T-cell (primary cell): ENCODE measurements around the gene AP4E1. TPM values are rescaled to one million over a fixed set of nuclear protein-coding genes. Genes with fewer than 3 reads are reported as not detected.

Experiments
- ATAC-seq, 4 experiments: fragments of 200-7000 bp in 3 of 4; fragments of 150-1000 bp in 1 of 4; cut with Tn5 transposase; replicated peaks in 1 of 4; 1 replicate in 3 of 4; 2 replicates in 1 of 4; pipeline ENCODE4 v1.10.0; 2021; ENCODE audit warnings: moderate library complexity in 3 of 4, mild to moderate bottlenecking in 2 of 4, moderate number of reproducible peaks in 1 of 4
- CTCF ChIA-PET, 2 donors: fragments of 300-600 bp; sonication (Branson Sonifier 250); formaldehyde crosslinking; loops; one replicate each; lab custom pipeline; 2022; ENCODE audit warnings: antibody characterized with exemption in 2 of 2; lab: Charles Lee
- POLR2A ChIA-PET, 2 donors: fragments of 300-600 bp; sonication (Branson Sonifier 250); formaldehyde crosslinking; loops; one replicate each; lab custom pipeline; 2022; ENCODE audit warnings: antibody characterized with exemption in 2 of 2; lab: Charles Lee
- DNase-seq, 35 experiments: peaks; one replicate each; pipeline versions ENCODE4 v3.0.0 to v3.0.0-alpha.2; 2013 to 2023
- H3K27ac ChIP-seq: one replicate; pipeline ENCODE4 v1.5.1; 2013; ENCODE audit warnings: low read length
- H3K27me3 ChIP-seq, 2 experiments: replicated peaks in 1 of 2; 1 replicate in 1 of 2; 2 replicates in 1 of 2; pipeline versions ENCODE4 v1.6.1 to v1.7.0; 2013; ENCODE audit warnings: low read length in 1 of 2, mixed read lengths in 1 of 2; ENCODE audit not compliant: control insufficient read depth in 2 of 2, insufficient read depth in 2 of 2; ENCODE audit errors: extremely low read depth in 1 of 2
- H3K36me3 ChIP-seq, 2 donors: 1 replicate in 1 of 2; 2 replicates in 1 of 2; pipeline versions ENCODE4 v1.6.1 to v1.7.0; 2013; ENCODE audit warnings: low read length in 1 of 2; ENCODE audit not compliant: control insufficient read depth in 2 of 2, insufficient read depth in 1 of 2; ENCODE audit errors: extremely low read depth in 1 of 2
- H3K4me1 ChIP-seq, 2 experiments: 1 replicate in 1 of 2; 2 replicates in 1 of 2; pipeline versions ENCODE4 v1.6.1 to v1.7.0; 2013; ENCODE audit warnings: low read length in 2 of 2, mixed read lengths in 1 of 2; ENCODE audit not compliant: insufficient read depth in 2 of 2, control insufficient read depth in 1 of 2; ENCODE audit errors: extremely low read depth in 1 of 2
- H3K4me3 ChIP-seq, 2 donors: 1 replicate in 1 of 2; 2 replicates in 1 of 2; pipeline versions ENCODE4 v1.5.1 to v1.7.0; 2013; ENCODE audit warnings: mild to moderate bottlenecking in 2 of 2, low read length in 1 of 2, moderate library complexity in 1 of 2; ENCODE audit not compliant: control insufficient read depth in 1 of 2; ENCODE audit errors: extremely low read depth in 1 of 2
- H3K9me3 ChIP-seq: 2 replicates; pipeline ENCODE4 v1.7.0; 2013
- H3K27ac Mint-ChIP-seq, 2 donors: one replicate each; pipeline ENCODE4 v1.8.0; 2020 to 2021; ENCODE audit warnings: mild to moderate bottlenecking in 2 of 2, mixed read lengths in 2 of 2
- H3K27me3 Mint-ChIP-seq, 2 donors: one replicate each; pipeline ENCODE4 v1.8.0; 2021 to 2022; ENCODE audit warnings: mixed read lengths in 2 of 2
- H3K36me3 Mint-ChIP-seq: one replicate; pipeline ENCODE4 v1.8.0; 2021; ENCODE audit warnings: mixed read lengths
- H3K4me1 Mint-ChIP-seq, 3 donors: one replicate each; pipeline ENCODE4 v1.8.0; 2020 to 2022; ENCODE audit warnings: mixed read lengths in 3 of 3, mild to moderate bottlenecking in 1 of 3
- H3K4me3 Mint-ChIP-seq, 3 donors: one replicate each; pipeline ENCODE4 v1.8.0; 2020 to 2022; ENCODE audit warnings: mild to moderate bottlenecking in 3 of 3, mixed read lengths in 3 of 3, moderate library complexity in 3 of 3
- H3K9me3 Mint-ChIP-seq, 3 donors: one replicate each; pipeline ENCODE4 v1.8.0; 2020 to 2022; ENCODE audit warnings: mixed read lengths in 3 of 3
- WGBS: methylation state at CpG from one replicate; pipeline ENCODE4 v1.1.5; 2013; ENCODE audit warnings: missing lambda C conversion rate; ENCODE audit not compliant: insufficient coverage; 5-methylcytosine and 5-hydroxymethylcytosine counted together
- total RNA-seq, 35 experiments: library from RNA in 6 of 35; stranded (reverse) in 6 of 35; fragments of 120-200 nt in 1 of 35; gene quantifications; one replicate each; pipeline versions ENCODE4 v1.2.1 to v1.2.4 and lab custom pipeline; 2013 to 2026

The AP4E1 gene
- total RNA-seq, 5 donors from 2014 or later (not counting 1 experiment from before 2014, with no cell fraction given), result 9.4 to 14.0 (median 10.8) TPM

DNA sequence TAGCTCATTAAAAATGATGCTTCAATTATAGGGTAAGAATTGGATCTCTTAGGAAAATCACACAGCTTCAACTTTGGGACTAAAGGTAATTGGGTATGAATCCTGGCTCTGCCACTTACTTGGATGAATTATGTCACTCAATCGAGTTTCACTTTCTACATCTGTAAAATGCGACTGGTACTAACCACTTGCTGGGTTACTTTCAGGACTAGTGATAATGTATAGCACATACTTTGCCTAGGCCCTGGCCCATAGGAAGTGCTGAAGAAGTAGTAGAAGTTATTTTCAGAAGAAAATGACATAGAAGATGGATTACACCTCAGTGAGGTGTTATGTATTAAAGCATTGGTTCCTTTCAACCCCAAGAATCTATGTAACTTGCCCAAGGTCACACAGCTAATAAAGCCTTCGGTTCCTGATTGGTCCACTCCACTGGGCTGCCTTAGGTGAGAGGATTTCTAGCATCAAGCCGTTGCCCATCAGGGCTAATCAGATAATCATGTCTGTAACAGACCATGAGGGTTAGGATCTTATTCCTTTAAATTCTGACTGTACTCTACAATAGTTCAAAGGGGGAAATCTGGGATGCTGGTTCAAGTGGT is 29.4 kb upstream of the AP4E1 start:
- no peaks in the 10 kb centered on the region for H3K9me3 ChIP-seq
- H3K9me3 Mint-ChIP-seq, result no peaks in the 10 kb centered on the region
- WGBS, result no CpG with 5 or more reads among the region's 4 CpGs
- ChIA-PET POLR2A (interaction anchor here in 1 of 2 donors (0.7 to 1.0 kb wide), 2 partner anchors 208 to 1827 kb away, joined by 3 to 17 read pairs; no protein-coding TSS in a partner anchor), CTCF (interaction anchor here in 1 of 2 donors (1.1 to 2.3 kb wide), 3 partner anchors 13 to 28 kb away, joined by 4 to 6 read pairs (median 4); no protein-coding TSS in a partner anchor)
- peaks cover 0 to 6% of the 10 kb centered on the region in 2 donors for H3K27me3 Mint-ChIP-seq
- H3K4me1 Mint-ChIP-seq, result peaks cover 29 to 39% (median 34%) of the 10 kb centered on the region in 3 donors
- H3K4me3 Mint-ChIP-seq, result no peak overlapping the region
- H3K27ac ChIP-seq, result peak overlapping the region; percentile 32
- ATAC-seq (peak in 1 of 4 experiments; percentile 60), DNase-seq (peak in 1 of 35 experiments; percentile 29)
- no peaks in the 10 kb centered on the region for H3K27me3 ChIP-seq
- H3K36me3 Mint-ChIP-seq, result no peaks in the 10 kb centered on the region
- H3K27ac Mint-ChIP-seq, result peak overlapping the region in 1 of 2 donors; percentile 53
- peaks cover 0 to 6% of the 10 kb centered on the region in 2 experiments for H3K4me1 ChIP-seq
- no peak overlapping the region for H3K4me3 ChIP-seq
- no peaks in the 10 kb centered on the region for H3K36me3 ChIP-seq

DNA sequence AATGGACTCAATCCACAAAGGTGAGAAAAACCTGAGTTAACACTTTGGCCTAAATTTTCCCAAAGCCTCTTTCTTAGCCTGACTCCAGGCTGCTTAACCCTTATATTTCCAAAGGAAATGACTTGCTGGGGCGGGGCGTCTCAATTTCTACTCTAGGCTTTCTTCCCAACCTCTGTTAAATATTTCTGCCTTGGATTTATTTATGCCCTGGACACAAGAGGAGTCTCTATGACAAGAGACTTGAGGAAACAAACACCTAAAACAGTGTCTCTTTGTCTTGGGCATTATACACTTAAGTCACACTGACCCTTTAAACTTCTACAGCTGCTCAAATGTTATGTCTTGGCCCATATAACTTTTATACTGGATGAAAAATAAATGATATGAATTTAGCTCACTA is 28.3 kb upstream of the AP4E1 start:
- peak overlapping the region; percentile 46 to 84 for H3K27ac Mint-ChIP-seq
- WGBS, result no CpG with 5 or more reads among the region's 2 CpGs
- H3K27me3 ChIP-seq, result no peaks in the 10 kb centered on the region

DNA sequence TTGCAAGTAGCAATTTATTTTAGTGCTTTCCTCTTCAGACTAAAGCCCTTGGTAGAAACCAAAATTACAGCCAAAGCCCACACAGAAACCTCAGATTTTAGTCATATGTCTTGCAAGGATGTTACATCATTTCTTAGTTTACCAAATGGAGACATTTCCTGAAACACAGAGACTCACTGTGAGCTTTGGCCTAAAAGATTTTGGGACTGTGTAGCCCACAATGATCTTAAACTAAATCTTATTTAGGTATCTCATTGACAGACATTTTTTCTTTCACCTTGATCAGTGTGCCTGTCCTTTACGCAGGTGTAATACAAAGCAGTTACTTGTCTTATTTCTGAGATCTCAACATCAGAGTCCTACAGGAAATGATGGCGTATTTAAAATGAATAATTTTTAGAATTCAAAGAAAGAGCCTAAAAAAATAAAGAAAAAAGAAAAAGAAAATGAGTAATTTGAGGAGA is 27.8 kb upstream of the AP4E1 start:
- H3K9me3 Mint-ChIP-seq, result no peaks in the 10 kb centered on the region
- WGBS, result no CpG with 5 or more reads among the region's 2 CpGs
- no peaks in the 10 kb centered on the region for H3K27me3 ChIP-seq
- H3K4me3 ChIP-seq, result no peak overlapping the region
- H3K9me3 ChIP-seq, result no peaks in the 10 kb centered on the region
- H3K36me3 ChIP-seq, result no peaks in the 10 kb centered on the region
- peak overlapping the region; percentile 82 for H3K27ac ChIP-seq
- no peaks in the 10 kb centered on the region for H3K27me3 Mint-ChIP-seq
- peaks cover 37 to 51% (median 47%) of the 10 kb centered on the region in 3 donors for H3K4me1 Mint-ChIP-seq
- ATAC-seq (peak in 3 of 4 experiments; percentile 47 to 53 (median 50)), DNase-seq (peak in 1 of 35 experiments; percentile 41)
- ChIA-PET CTCF (interaction anchor here (0.7 to 2.3 kb wide), 5 partner anchors 16 to 208 kb away, joined by 3 to 6 read pairs (median 4); no protein-coding TSS in a partner anchor), POLR2A (interaction anchor here in 1 of 2 donors (0.6 to 1.0 kb wide), 2 partner anchors 136 to 161 kb away, joined by 3 to 7 read pairs; no protein-coding TSS in a partner anchor)
- peak overlapping the region; percentile 46 to 84 for H3K27ac Mint-ChIP-seq
- no peak overlapping the region for H3K4me3 Mint-ChIP-seq
- H3K4me1 ChIP-seq, result peaks cover 0 to 10% of the 10 kb centered on the region in 2 experiments
- H3K36me3 Mint-ChIP-seq, result no peaks in the 10 kb centered on the region

More for the DNA sequence above, 28.3 kb upstream of the AP4E1 start:
- peaks cover 33 to 48% (median 44%) of the 10 kb centered on the region in 3 donors for H3K4me1 Mint-ChIP-seq
- H3K4me1 ChIP-seq, result peaks cover 0 to 7% of the 10 kb centered on the region in 2 experiments
- H3K9me3 ChIP-seq, result no peaks in the 10 kb centered on the region
- H3K27ac ChIP-seq, result peak overlapping the region; percentile 82
- no peak overlapping the region for H3K4me3 ChIP-seq
- DNase-seq, result no peak
- H3K36me3 Mint-ChIP-seq, result no peaks in the 10 kb centered on the region
- ChIA-PET POLR2A (interaction anchor here (0.6 to 1.0 kb wide), 3 partner anchors 136 to 1828 kb away, joined by 3 to 17 read pairs (median 7); no protein-coding TSS in a partner anchor), CTCF (interaction anchor here (0.7 to 2.3 kb wide), 6 partner anchors 16 to 231 kb away, joined by 3 to 7 read pairs (median 4); no protein-coding TSS in a partner anchor)
- H3K4me3 Mint-ChIP-seq, result no peak overlapping the region
- no peaks in the 10 kb centered on the region for H3K27me3 Mint-ChIP-seq
- ATAC-seq, result no peak
- no peaks in the 10 kb centered on the region for H3K9me3 Mint-ChIP-seq
- no peaks in the 10 kb centered on the region for H3K36me3 ChIP-seq

DNA sequence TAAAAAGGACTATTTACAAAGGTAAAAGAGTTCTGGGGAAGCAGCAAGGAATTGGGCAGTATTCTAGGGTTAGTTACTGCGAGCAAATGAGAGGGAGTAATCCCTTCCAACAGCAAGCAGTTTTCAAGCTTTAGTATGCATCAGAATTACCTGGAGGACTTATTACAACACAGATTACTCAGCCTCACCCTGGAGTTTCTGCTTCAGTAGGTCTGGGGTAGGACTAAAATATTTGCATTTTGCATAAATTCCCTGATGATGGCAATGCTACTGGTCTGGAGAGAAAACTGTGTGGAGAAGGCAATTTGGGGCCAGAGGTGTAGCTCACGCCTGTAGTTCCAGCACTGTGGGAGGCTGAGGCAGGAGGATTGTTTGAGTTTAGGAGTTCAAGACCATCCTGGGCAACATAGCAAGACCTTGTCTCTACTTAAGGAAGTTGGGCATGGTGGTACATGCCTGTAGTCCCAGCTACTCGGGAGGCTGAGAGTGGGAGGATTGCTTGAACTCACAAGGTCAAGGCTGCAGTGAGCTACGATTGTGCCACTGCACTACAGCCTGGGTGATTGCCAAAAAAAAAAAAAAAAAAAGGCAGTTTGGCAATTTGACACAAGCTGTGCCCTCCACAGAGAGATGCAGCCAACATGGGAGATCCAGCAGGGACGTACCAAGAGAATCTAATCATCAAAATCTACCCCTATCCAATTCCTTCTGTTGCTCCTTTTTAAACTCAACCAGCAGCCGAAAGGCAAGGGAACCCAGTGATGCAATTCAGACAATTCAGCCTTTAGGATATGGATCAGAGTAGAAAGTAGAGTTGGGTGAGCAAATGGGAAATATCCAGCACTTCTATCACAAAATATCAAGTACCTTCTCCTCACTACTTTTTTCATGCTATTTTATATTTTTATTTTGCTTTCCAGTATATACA is 27.1 kb upstream of the AP4E1 start:
- H3K9me3 ChIP-seq, result no peaks in the 10 kb centered on the region
- no peak for DNase-seq
- POLR2A ChIA-PET, result interaction anchor here (0.6 to 1.0 kb wide), 2 partner anchors 18 to 137 kb away, joined by 3 to 7 read pairs; no protein-coding TSS in a partner anchor
- peaks cover 41 to 55% (median 51%) of the 10 kb centered on the region in 3 donors for H3K4me1 Mint-ChIP-seq
- H3K27me3 ChIP-seq, result no peaks in the 10 kb centered on the region
- peak overlapping the region; percentile 82 for H3K27ac ChIP-seq
- no peak for ATAC-seq
- no peaks in the 10 kb centered on the region for H3K27me3 Mint-ChIP-seq
- H3K4me3 Mint-ChIP-seq, result no peak overlapping the region
- no peaks in the 10 kb centered on the region for H3K36me3 Mint-ChIP-seq
- CTCF ChIA-PET, result interaction anchor here (1.0 to 2.3 kb wide), 4 partner anchors 24 to 206 kb away, joined by 3 to 6 read pairs (median 4); no protein-coding TSS in a partner anchor
- no peak overlapping the region for H3K4me3 ChIP-seq
- peak overlapping the region in 1 of 2 donors; percentile 84 for H3K27ac Mint-ChIP-seq
- H3K4me1 ChIP-seq, result peaks cover 0 to 12% of the 10 kb centered on the region in 2 experiments
- H3K36me3 ChIP-seq, result no peaks in the 10 kb centered on the region
- H3K9me3 Mint-ChIP-seq, result no peaks in the 10 kb centered on the region
- 55% methylated on average over 2 of the region's 6 CpGs for WGBS

DNA sequence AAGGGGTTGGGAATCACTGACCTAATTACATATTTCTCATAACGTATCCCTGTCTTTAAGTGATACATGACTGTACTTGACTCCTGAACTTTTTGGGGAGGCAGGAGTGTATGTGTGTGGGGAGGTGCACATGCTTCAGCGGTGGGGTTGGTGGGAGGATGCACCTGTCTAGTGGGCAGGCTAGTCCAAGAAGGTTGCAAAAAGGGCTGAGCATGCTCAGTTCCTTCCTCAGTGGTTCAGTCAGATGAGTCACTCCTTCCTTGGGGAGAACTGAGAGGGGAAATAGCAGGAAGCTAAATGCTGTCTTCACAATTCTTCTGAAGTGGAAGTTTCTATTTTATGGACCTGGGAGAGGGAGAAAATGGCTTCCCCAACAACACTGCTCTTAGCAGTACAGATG is 24.6 kb upstream of the AP4E1 start:
- H3K4me3 Mint-ChIP-seq, result no peak overlapping the region
- Histone ChIP-seq H3K9me3 (no peaks in the 10 kb centered on the region), H3K4me1 (peaks cover 0 to 9% of the 10 kb centered on the region in 2 experiments), H3K27ac (no peak overlapping the region), H3K27me3 (no peaks in the 10 kb centered on the region), H3K36me3 (no peaks in the 10 kb centered on the region), H3K4me3 (no peak overlapping the region)
- peaks cover 32 to 39% (median 39%) of the 10 kb centered on the region in 3 donors for H3K4me1 Mint-ChIP-seq
- H3K36me3 Mint-ChIP-seq, result peaks cover 3% of the 10 kb centered on the region
- DNase-seq (no peak), ATAC-seq (no peak)
- no peaks in the 10 kb centered on the region for H3K9me3 Mint-ChIP-seq
- CTCF ChIA-PET, result interaction anchor here in 1 of 2 donors (1.6 kb wide), 1 partner anchor 14 kb away, joined by 4 read pairs; no protein-coding TSS in a partner anchor
- POLR2A ChIA-PET, result no interaction called here
- no peaks in the 10 kb centered on the region for H3K27me3 Mint-ChIP-seq
- no peak overlapping the region for H3K27ac Mint-ChIP-seq
- 0% methylated on average over 1 of the region's 2 CpGs for WGBS
